Measurements from ENCODE around the gene PCYOX1L.

PCYOX1L gene

GRCh38 chr5:149370878-149371277 is 13.0 kb downstream of the PCYOX1L start:
- no peak for DNase-seq

GRCh38 chr5:149371296-149371962 is 13.6 kb downstream of the PCYOX1L start:
- peak; percentile 47 to 71 for DNase-seq

GRCh38 chr5:149372076-149372795 is 14.4 kb downstream of the PCYOX1L start:
- DNase-seq = no peak

GRCh38 chr5:149372932-149373331 is 15.1 kb downstream of the PCYOX1L start:
- no peak for DNase-seq

- no peak for DNase-seq
These were observed 16.5 kb downstream of the PCYOX1L start for GRCh38 chr5:149374303-149374702.

GRCh38 chr5:149374801-149375200 is 17.0 kb downstream of the PCYOX1L start:
- DNase-seq = no peak

GRCh38 chr5:149375434-149375833 is 17.6 kb downstream of the PCYOX1L start:
- DNase-seq = no peak

GRCh38 chr5:149376104-149376503 is 18.3 kb downstream of the PCYOX1L start:
- no peak for DNase-seq

GRCh38 chr5:149376711-149377447 is 19.0 kb downstream of the PCYOX1L start:
- no peak for DNase-seq

- no peak for DNase-seq
These were observed 20.5 kb downstream of the PCYOX1L start for GRCh38 chr5:149378241-149378820.

- peak in 1 of 2 experiments; percentile 26 for DNase-seq
These were observed 21.4 kb downstream of the PCYOX1L start, which contains the start of gene IL17B for GRCh38 chr5:149379177-149379761. Gene IL17B, minus strand, starts transcription at chr5:149379292. Its CDS starts 67 bp downstream, at chr5:149379225.

GRCh38 chr5:149379818-149380374 is 22.1 kb downstream of the PCYOX1L start:
- DNase-seq = no peak

- DNase-seq = no peak
These were observed 22.7 kb downstream of the PCYOX1L start for GRCh38 chr5:149380466-149381121.

- no peak for DNase-seq
These were observed 23.6 kb downstream of the PCYOX1L start for GRCh38 chr5:149381261-149381985.

- peak; percentile 12 to 29 for DNase-seq
These were observed 24.1 kb downstream of the PCYOX1L start for GRCh38 chr5:149381986-149382338.

GRCh38 chr5:149382517-149383220 is 24.8 kb downstream of the PCYOX1L start:
- DNase-seq = no peak

GRCh38 chr5:149383399-149383798 is 25.6 kb downstream of the PCYOX1L start:
- DNase-seq = no peak

GRCh38 chr5:149386166-149386565 is 28.3 kb downstream of the PCYOX1L start:
- DNase-seq = no peak

GRCh38 chr5:149387081-149387631 is 29.3 kb downstream of the PCYOX1L start:
- DNase-seq = no peak

GRCh38 chr5:149387982-149388381 is 30.1 kb downstream of the PCYOX1L start:
- DNase-seq = no peak
